GM12878 (cell line): Measurements from ENCODE around the gene MT1H. TPM values are rescaled to one million over a fixed set of nuclear protein-coding genes. Genes with fewer than 3 reads are reported as not detected.

Experiments
- ATF7 ChIP-seq: fragments of 450-650 bp; IDR thresholded peaks from 2 replicates; pipeline ENCODE4 v1.6.1; 2016; ENCODE audit warnings: low read depth, mild to moderate bottlenecking
- BCLAF1 ChIP-seq: fragments of 450-650 bp; IDR thresholded peaks from 2 replicates; pipeline ENCODE4 v1.6.1; 2017; ENCODE audit warnings: antibody characterized with exemption, mild to moderate bottlenecking, moderate library complexity
- EGR1 ChIP-seq, 2 experiments: IDR thresholded peaks; 1 replicate in 1 of 2; 2 replicates in 1 of 2; pipeline ENCODE4 v1.6.1; 2011 to 2012; ENCODE audit warnings: low read depth in 2 of 2, low read length in 2 of 2, borderline replicate concordance in 1 of 2, mild to moderate bottlenecking in 1 of 2, moderate library complexity in 1 of 2
- GABPA ChIP-seq: IDR thresholded peaks from 2 replicates; pipeline ENCODE4 v1.6.1; 2014; ENCODE audit warnings: antibody characterized with exemption, low read depth, mild to moderate bottlenecking, inconsistent platforms
- NFXL1 ChIP-seq: fragments of 450-650 bp; IDR thresholded peaks from 2 replicates; pipeline ENCODE4 v1.6.1; 2017; ENCODE audit warnings: antibody characterized with exemption, mild to moderate bottlenecking, borderline replicate concordance
- NR2C2 ChIP-seq: IDR thresholded peaks from 2 replicates; pipeline ENCODE4 v1.6.1; 2011; ENCODE audit warnings: borderline replicate concordance, low read depth; ENCODE audit not compliant: control insufficient read depth, insufficient read length
- POU2F2 ChIP-seq: IDR thresholded peaks from 3 replicates; pipeline ENCODE4 v1.6.1; 2011; ENCODE audit warnings: low read depth, mild to moderate bottlenecking, low read length, borderline replicate concordance
- RAD21 ChIP-seq: IDR thresholded peaks from 2 replicates; pipeline ENCODE4 v1.6.1; 2011; ENCODE audit warnings: mild to moderate bottlenecking, low read depth, low read length, moderate library complexity; ENCODE audit not compliant: insufficient read depth
- SKIL ChIP-seq: fragments of 450-650 bp; IDR thresholded peaks from 2 replicates; pipeline ENCODE4 v1.6.1; 2017; ENCODE audit warnings: mild to moderate bottlenecking, low read depth, inconsistent platforms; ENCODE audit not compliant: poor library complexity, severe bottlenecking
- SMAD1 ChIP-seq: fragments of 450-650 bp; IDR thresholded peaks from 2 replicates; pipeline ENCODE4 v1.6.1; 2018; ENCODE audit warnings: mild to moderate bottlenecking, low read depth; ENCODE audit not compliant: partially characterized antibody
- USF1 ChIP-seq: IDR thresholded peaks from 2 replicates; pipeline ENCODE4 v1.6.1; 2011; ENCODE audit warnings: borderline replicate concordance, low read depth, mild to moderate bottlenecking, moderate library complexity, mixed read lengths, low read length; ENCODE audit not compliant: insufficient read depth; ENCODE audit errors: extremely low read length
- polyA plus RNA-seq, 11 experiments: library from polyadenylated mRNA; depleted of rRNA in 4 of 11; unstranded in 6 of 11; stranded (reverse) in 5 of 11; fragments of >200 nt; fragmentation: Nextera tagmentation in 4 of 11; fragmentation: Illumina TruSeq in 1 of 11; extraction: Ambion mirVana in 4 of 11; extraction: Trizol in 1 of 11; gene quantifications; 1 replicate in 1 of 11; 2 replicates in 10 of 11; pipeline versions ENCODE4 v1.2.1 to v1.2.3, GENCODE V29; 2011 to 2016; ENCODE audit warnings: inconsistent platforms in 2 of 11, missing spikeins in 2 of 11, low read depth in 1 of 11
- total RNA-seq, 4 experiments: library from RNA; depleted of rRNA in 3 of 4; stranded (reverse); fragments of >200 nt in 3 of 4; fragmentation: Illumina TruSeq in 1 of 4; extraction: Trizol in 1 of 4; gene quantifications; 2 replicates each; pipeline versions ENCODE4 v1.2.1 to v1.2.3, GENCODE V29; 2013 to 2021

Gene MT1H
- total and polyA plus RNA-seq, 10 of the 15 experiments (the other 5 are each of a cell fraction or from before 2014, with no cell fraction given): 0.40 to 6.0 (median 1.1) TPM; not detected in 2

- TF ChIP-seq SKIL: no peak
- no peak for TF ChIP-seq GABPA
- TF ChIP-seq EGR1 (IDR thresholded peaks at IDR 0.05; ENCODE audit: borderline replicate concordance in 1 of 2, low read depth in 2 of 2, low read length in 2 of 2): no peak
- TF ChIP-seq RAD21: no peak
- TF ChIP-seq NR2C2: no peak
- no peak for TF ChIP-seq POU2F2
- no peak for TF ChIP-seq USF1
- no peak for TF ChIP-seq ATF7
- TF ChIP-seq NFXL1: no peak
- TF ChIP-seq BCLAF1: no peak
- TF ChIP-seq SMAD1: no peak
Measured at GRCh38 chr16:56690420-56691122, 21.0 kb downstream of the MT1H start (continued).
